ENCODE measurements around the gene GTPBP6.

DNA sequence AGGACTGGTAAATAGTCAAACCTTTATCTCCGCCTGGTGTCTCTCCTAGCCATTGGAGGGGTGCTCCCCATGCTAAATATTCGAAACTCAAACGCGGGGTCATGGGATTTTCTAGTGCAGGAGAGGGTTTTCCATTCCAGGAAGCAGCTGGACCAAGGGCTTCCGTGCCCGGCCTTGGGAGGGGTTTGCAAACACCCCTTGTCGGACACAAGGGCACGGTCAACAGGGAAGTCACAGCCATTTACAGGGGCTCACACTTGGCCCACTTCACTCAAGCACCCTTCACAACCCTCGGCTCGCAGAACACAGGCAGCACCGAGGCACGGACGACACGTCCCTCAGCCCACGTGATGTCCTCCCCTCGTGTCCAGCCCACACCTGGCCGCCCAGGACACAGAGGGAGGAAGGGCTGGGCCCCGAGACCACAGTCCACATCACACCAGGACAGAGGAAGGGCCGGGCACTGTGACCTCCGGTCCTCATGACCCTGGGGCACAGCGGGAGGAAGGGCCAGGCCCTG, 47.7 kb downstream of the GTPBP6 start:
- TF ChIP-seq, protein P1, sequence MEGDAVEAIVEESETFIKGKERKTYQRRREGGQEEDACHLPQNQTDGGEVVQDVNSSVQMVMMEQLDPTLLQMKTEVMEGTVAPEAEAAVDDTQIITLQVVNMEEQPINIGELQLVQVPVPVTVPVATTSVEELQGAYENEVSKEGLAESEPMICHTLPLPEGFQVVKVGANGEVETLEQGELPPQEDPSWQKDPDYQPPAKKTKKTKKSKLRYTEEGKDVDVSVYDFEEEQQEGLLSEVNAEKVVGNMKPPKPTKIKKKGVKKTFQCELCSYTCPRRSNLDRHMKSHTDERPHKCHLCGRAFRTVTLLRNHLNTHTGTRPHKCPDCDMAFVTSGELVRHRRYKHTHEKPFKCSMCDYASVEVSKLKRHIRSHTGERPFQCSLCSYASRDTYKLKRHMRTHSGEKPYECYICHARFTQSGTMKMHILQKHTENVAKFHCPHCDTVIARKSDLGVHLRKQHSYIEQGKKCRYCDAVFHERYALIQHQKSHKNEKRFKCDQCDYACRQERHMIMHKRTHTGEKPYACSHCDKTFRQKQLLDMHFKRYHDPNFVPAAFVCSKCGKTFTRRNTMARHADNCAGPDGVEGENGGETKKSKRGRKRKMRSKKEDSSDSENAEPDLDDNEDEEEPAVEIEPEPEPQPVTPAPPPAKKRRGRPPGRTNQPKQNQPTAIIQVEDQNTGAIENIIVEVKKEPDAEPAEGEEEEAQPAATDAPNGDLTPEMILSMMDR (IDR thresholded peaks at IDR 0.05): no peak
- no peak for TF ChIP-seq POLR2A (IDR thresholded peaks at IDR 0.05)

All from adrenal gland (tissue), 5 donors.